HepG2 (cell line): Measurements from ENCODE around the gene CHTF18. TPM values are rescaled to one million over a fixed set of nuclear protein-coding genes. Genes with fewer than 3 reads are reported as not detected.

Source experiments
- ARNT2 ChIP-seq: sonication (generic); formaldehyde crosslinking; IDR thresholded peaks from 2 replicates; pipeline ENCODE4 v1.8.0; 2022; ENCODE audit warnings: mild to moderate bottlenecking, low read depth, missing genetic modification reagents, moderate library complexity
- ARNTL ChIP-seq: sonication (generic); formaldehyde crosslinking; IDR thresholded peaks from 2 replicates; pipeline ENCODE4 v1.4.0; 2020; ENCODE audit warnings: mild to moderate bottlenecking, missing genetic modification reagents
- BRD4 ChIP-seq: sonication (generic); formaldehyde crosslinking; IDR thresholded peaks from 2 replicates; pipeline ENCODE4 v1.4.0; 2020; ENCODE audit warnings: missing genetic modification reagents
- DMAP1 ChIP-seq: IDR thresholded peaks from 2 replicates; pipeline ENCODE4 v1.6.1; 2016
- GLI4 ChIP-seq: sonication (generic); formaldehyde crosslinking; IDR thresholded peaks from 2 replicates; pipeline ENCODE4 v1.5.1; 2020; ENCODE audit warnings: missing genetic modification reagents, mild to moderate bottlenecking, moderate library complexity, borderline replicate concordance
- GMEB2 ChIP-seq: IDR thresholded peaks from 2 replicates; pipeline ENCODE4 v1.6.1; 2016; ENCODE audit warnings: missing biosample characterization, missing genetic modification reagents, low read depth
- GTF3A ChIP-seq: sonication (generic); formaldehyde crosslinking; conservative IDR thresholded peaks from 2 replicates; pipeline ENCODE4 v1.4.0; 2020; ENCODE audit warnings: mild to moderate bottlenecking, missing genetic modification reagents
- KMT2B ChIP-seq: IDR thresholded peaks from 2 replicates; pipeline ENCODE4 v1.6.1; 2016; ENCODE audit warnings: missing genetic modification reagents, missing compliant biosample characterization
- LRRFIP1 ChIP-seq: sonication (generic); formaldehyde crosslinking; conservative IDR thresholded peaks from 2 replicates; pipeline ENCODE4 v1.4.0; 2020; ENCODE audit warnings: missing genetic modification reagents
- POLR2A ChIP-seq, 2 experiments: IDR thresholded peaks; 2 replicates each; pipeline ENCODE4 v1.6.1; 2011; ENCODE audit warnings: low read depth in 2 of 2, low read length in 2 of 2, mild to moderate bottlenecking in 1 of 2, moderate library complexity in 1 of 2; ENCODE audit not compliant: insufficient read depth in 1 of 2
- SMAD1 ChIP-seq: sonication (generic); formaldehyde crosslinking; IDR thresholded peaks from 2 replicates; pipeline ENCODE4 v1.4.0; 2020; ENCODE audit warnings: missing genetic modification reagents, low read depth, mild to moderate bottlenecking, borderline replicate concordance
- SOX6 ChIP-seq, 2 experiments: fragments of 450-650 bp in 1 of 2; sonication (generic) in 1 of 2; formaldehyde crosslinking in 1 of 2; IDR thresholded peaks; 2 replicates each; pipeline versions ENCODE4 v1.4.0 to v1.6.1; 2017 to 2020; ENCODE audit warnings: antibody characterized with exemption in 1 of 2, mild to moderate bottlenecking in 1 of 2, missing genetic modification reagents in 1 of 2
- SPEN ChIP-seq: sonication (generic); formaldehyde crosslinking; IDR thresholded peaks from 2 replicates; pipeline ENCODE4 v1.5.1; 2020; ENCODE audit warnings: low read depth, mild to moderate bottlenecking, missing genetic modification reagents
- SRSF9 ChIP-seq: fragments of 200-400 bp; formaldehyde crosslinking; IDR thresholded peaks from 2 replicates; pipeline ENCODE4 v1.6.1; 2018; ENCODE audit warnings: borderline replicate concordance, mild to moderate bottlenecking, low read depth, low read length; ENCODE audit not compliant: insufficient read depth, poor library complexity, severe bottlenecking
- TCF7 ChIP-seq: sonication (generic); IDR thresholded peaks from 2 replicates; pipeline ENCODE4 v1.6.1; 2016; ENCODE audit warnings: antibody characterized with exemption, low read depth
- UBTF ChIP-seq: sonication (generic); formaldehyde crosslinking; IDR thresholded peaks from 2 replicates; pipeline ENCODE4 v1.4.0; 2020; ENCODE audit warnings: mild to moderate bottlenecking, missing genetic modification reagents
- XBP1 ChIP-seq: sonication (generic); formaldehyde crosslinking; IDR thresholded peaks from 2 replicates; pipeline ENCODE4 v1.5.0; 2020; ENCODE audit warnings: missing genetic modification reagents
- ZC3H4 ChIP-seq: sonication (generic); formaldehyde crosslinking; IDR thresholded peaks from 2 replicates; pipeline ENCODE4 v1.4.0; 2020; ENCODE audit warnings: missing genetic modification reagents, borderline replicate concordance
- ZMAT5 ChIP-seq: sonication (generic); formaldehyde crosslinking; IDR thresholded peaks from 2 replicates; pipeline ENCODE4 v1.5.0; 2020; ENCODE audit warnings: mild to moderate bottlenecking, low read depth, missing genetic modification reagents, borderline replicate concordance
- ZMYM4 ChIP-seq: sonication (generic); formaldehyde crosslinking; IDR thresholded peaks from 2 replicates; pipeline ENCODE4 v1.8.1; 2023; ENCODE audit warnings: mild to moderate bottlenecking, missing genetic modification reagents
- ZNF124 ChIP-seq: sonication (generic); formaldehyde crosslinking; IDR thresholded peaks from 2 replicates; pipeline ENCODE4 v1.4.0; 2020; ENCODE audit warnings: missing genetic modification reagents
- ZNF441 ChIP-seq: sonication (generic); formaldehyde crosslinking; IDR thresholded peaks from 2 replicates; pipeline ENCODE4 v1.7.0; 2021; ENCODE audit warnings: missing genetic modification reagents, borderline replicate concordance
- ZNF672 ChIP-seq: sonication (generic); formaldehyde crosslinking; IDR thresholded peaks from 2 replicates; pipeline ENCODE4 v1.8.1; 2022; ENCODE audit warnings: missing genetic modification reagents
- ZNF720 ChIP-seq: sonication (generic); formaldehyde crosslinking; IDR thresholded peaks from 2 replicates; pipeline ENCODE4 v1.4.0; 2020; ENCODE audit warnings: missing genetic modification reagents
- ZNF782 ChIP-seq: sonication (generic); formaldehyde crosslinking; IDR thresholded peaks from 2 replicates; pipeline ENCODE4 v1.4.0; 2020; ENCODE audit warnings: missing genetic modification reagents, mild to moderate bottlenecking, borderline replicate concordance
- ZNF841 ChIP-seq: sonication (generic); formaldehyde crosslinking; IDR thresholded peaks from 2 replicates; pipeline ENCODE4 v1.8.1; 2023; ENCODE audit warnings: missing genetic modification reagents, borderline replicate concordance
- polyA plus RNA-seq, 8 experiments: library from polyadenylated mRNA; depleted of rRNA in 3 of 8; stranded (reverse) in 7 of 8; unstranded in 1 of 8; fragments of >200 nt; fragmentation: Illumina TruSeq in 4 of 8; extraction: Trizol in 4 of 8; gene quantifications; 2 replicates each; pipeline versions ENCODE4 v1.2.1 to v1.2.3, GENCODE V29; 2011 to 2016; ENCODE audit warnings: low read depth in 4 of 8, missing spikeins in 1 of 8, mixed read lengths in 1 of 8; ENCODE audit not compliant: insufficient read depth in 1 of 8
- total RNA-seq, 5 experiments: library from RNA; depleted of rRNA; stranded (reverse); fragments of >200 nt; fragmentation: Illumina TruSeq; extraction: Trizol; gene quantifications; 2 replicates each; pipeline ENCODE4 v1.2.3, GENCODE V29; 2016; ENCODE audit warnings: low read depth in 1 of 5

Gene CHTF18
- total and polyA plus RNA-seq, 2 of the 13 experiments (the other 11 are each of a cell fraction or from before 2014, with no cell fraction given): 8.6 to 22.9 TPM

GRCh38 chr16:787978-788398 lies 432 bp upstream of the CHTF18 start, which contains the start of gene RPUSD1 (continued):
- TF ChIP-seq GMEB2 (CRISPR knock-in tag) (no peak), GTF3A (no peak), LRRFIP1 (CRISPR knock-in tag) (no peak), DMAP1 (no peak), SRSF9 (no peak), SMAD1 (0 out of 2 replicates have a peak, but pooled peaks have one; percentile 16), ZNF124 (CRISPR knock-in tag) (no peak), ZNF720 (CRISPR knock-in tag) (no peak), BRD4 (CRISPR knock-in tag) (no peak), ZNF841 (peak; percentile 39; the same call in 1 of the 2 replicates), ZNF441 (no peak), POLR2A (IDR thresholded peaks at IDR 0.05; ENCODE audit: insufficient read depth in 1 of 2, low read depth in 2 of 2, low read length in 2 of 2) (peak in 1 of 2 experiments; percentile 63; a peak in 1 of 4 replicates), KMT2B (no peak), ZC3H4 (no peak), ARNTL (no peak), ZNF672 (CRISPR knock-in tag) (no peak), TCF7 (no peak), ZNF782 (CRISPR knock-in tag) (no peak), XBP1 (CRISPR knock-in tag) (no peak), ZMAT5 (no peak), ZMYM4 (no peak), SOX6 (IDR thresholded peaks at IDR 0.05) (no peak), SOX6 (CRISPR knock-in tag; IDR thresholded peaks at IDR 0.05) (no peak), GLI4 (CRISPR knock-in tag) (no peak; the same call in 1 of the 2 replicates), SPEN (peak; percentile 38; the same call in 1 of the 2 replicates), UBTF (CRISPR knock-in tag) (peak; percentile 48; the same call in 1 of the 2 replicates), ARNT2 (CRISPR knock-in tag) (peak; percentile 5; the same call in 1 of the 2 replicates)
